GM19025 (cell line): ENCODE data around the gene GPSM3.
A peak's percentile ranks its signal among the peaks of the same experiment; 100 is the strongest.

Experiments
- ATAC-seq: cut with Tn5 transposase; IDR thresholded peaks from one replicate; pipeline ENCODE4 v1.9.1; 2021; ENCODE audit warnings: mild to moderate bottlenecking, low read depth, moderate library complexity; ENCODE audit not compliant: unreplicated experiment

Gene GPSM3

DNA sequence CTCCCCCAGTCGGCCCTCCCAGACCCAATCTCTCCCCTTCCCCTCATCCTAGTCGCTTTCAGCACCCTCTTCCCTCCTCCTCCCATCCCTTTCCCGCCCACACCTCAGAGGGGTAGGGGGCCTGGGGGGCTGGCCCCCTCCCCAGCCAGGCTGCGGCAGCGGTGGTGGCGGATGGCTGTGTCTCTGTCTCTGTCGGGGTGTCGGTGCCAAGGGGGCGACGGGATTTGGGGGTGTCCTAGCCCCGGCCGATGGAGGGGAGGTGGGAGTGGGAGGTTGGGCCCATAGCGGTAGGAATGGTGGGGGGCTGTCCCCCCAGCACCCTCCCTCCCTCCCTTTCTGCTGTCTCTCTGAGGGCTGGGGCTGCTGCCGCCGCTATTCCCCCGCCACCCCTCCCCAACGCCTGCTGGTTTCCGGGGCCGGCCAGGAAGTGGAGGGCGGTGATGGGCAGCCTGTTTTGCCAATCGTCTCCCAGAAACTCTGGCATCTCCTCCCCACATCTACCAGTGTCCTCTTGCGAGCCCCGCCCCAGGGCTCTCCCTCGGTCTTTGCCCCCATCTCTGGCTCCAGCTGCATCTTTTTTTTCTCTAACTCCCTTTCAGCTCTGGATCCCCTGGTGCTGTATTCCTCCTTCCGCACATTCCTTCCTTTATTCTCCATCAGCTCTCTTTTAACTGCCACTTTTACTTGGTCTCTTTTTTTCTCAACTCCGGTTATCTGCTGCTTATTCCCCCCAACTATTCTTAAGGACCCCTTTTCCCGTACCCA, 16.6 kb downstream of the GPSM3 start, which contains the start of gene AGPAT1:
TSS of gene AGPAT1 (minus strand) at position 374 of the 765 bp plus-strand sequence. CDS start 4,588 bp downstream, outside the sequence.
- peak; percentile 44 for ATAC-seq

DNA sequence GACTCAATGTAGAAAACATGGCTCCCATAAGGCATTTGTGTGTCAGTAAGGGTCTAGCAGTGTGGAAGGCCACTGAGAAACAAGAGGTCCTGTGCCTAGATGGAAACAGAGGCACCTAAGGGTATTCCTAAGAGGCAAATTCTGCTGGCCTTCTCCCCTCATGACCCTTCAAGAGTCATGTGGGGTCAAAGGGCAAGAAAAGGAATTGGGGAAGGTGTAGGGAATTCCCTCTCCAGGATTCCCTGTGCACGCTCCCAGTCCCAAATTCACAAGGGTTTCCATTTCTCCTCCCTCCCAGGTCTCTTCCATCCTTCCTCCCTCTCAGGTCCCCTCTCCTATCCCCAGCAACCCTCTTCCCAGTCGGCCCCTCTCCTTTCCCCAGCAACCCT, 17.1 kb downstream of the GPSM3 start:
- ATAC-seq: no peak

DNA sequence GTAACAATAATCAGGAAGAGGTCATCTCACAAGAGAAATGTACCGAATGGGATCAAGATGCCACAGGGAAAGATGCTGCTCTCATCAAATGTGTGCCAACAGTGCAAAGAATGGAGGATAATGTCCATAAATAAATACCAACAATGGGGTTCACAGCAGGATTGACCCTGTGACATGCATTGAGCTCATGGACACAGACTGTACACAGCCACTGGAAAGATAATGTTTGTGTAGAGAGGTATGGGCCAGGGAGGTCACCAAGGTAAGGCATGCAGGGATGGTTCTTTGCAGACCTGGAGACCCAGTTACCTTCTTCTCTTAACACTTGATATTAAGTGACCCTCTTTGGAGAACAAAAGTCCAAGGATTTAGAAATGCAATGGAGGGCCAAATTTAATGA, 18.0 kb downstream of the GPSM3 start:
- ATAC-seq: no peak

- no peak for ATAC-seq
Observed at GRCh38 chr6:32173051-32173727, 19.3 kb downstream of the GPSM3 start.

DNA sequence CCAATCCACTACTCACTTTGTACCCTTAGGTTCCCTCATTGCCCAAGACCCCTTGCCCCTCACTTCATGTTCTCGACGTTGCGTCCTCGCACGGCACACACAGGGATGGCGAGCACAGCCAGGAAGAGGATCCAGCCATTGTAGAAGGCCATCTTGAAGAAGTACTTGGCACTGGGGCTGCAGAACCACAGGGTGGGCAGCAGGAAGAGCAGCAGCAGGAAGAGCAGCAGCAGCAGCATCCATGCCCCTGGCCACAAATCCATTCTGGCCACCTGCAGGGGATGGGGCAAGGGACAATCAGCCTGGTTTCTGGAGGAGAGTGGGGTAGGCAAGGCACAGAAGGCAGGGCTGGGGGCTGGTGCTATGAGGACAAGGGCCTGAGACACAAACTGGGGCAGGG, 21.2 kb downstream of the GPSM3 start:
- no peak for ATAC-seq

DNA sequence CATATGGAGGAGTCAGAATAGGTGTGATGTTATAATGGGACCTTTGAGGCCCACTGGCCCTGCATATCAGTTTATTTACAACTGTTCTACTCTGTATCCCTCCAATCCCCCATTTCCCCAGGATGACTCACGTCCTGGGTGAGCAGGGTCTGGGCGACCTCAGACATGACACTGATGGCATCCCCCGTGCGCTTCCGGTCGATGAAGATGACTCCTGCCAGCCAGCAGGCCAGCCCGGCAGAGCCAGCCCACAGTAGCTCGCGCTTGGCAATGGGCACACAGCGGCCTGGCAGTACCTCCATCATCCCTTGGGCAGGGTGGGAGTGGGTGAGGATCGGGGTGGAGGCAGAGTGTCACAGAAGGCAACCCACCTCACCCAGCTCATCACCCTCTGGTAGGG, 22.1 kb downstream of the GPSM3 start:
- no peak for ATAC-seq

DNA sequence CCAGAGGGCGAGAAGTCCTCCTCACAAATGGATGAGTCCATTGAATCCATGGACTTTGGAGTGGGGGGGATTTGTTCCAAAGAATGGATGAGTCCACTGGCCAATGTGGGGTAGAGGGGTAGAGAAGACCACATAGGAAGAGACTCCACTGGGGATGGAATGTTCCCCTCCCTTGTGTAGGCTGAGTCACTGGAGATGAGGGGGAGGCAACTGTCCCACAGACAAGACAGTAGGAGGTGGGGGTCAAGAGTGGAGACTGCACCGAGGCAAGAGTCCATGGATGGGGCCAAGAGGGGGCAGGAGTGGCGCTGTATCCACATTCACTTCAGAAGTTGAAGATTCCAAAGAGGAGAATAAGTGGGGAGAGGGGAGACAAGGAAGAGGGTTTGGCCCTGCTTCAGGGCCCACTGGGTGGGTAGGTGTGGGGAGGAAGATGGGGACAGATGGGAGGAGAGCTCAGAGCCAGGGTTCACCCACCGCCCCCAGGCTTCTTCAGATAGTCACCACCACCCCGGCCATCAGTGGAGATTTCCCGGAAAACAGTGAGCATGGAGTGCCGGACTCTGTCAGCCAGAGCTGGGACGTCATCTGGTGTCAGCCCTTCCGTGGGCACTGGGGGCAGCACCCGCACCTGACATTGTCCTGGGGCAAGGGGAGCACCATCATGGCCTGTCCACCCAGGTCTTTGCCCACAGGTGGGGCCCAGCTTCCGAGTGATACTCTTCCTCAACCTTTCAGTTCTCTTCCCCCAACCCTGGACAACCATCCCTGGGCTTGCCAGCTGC, 23.4 kb downstream of the GPSM3 start:
- ATAC-seq: no peak

GRCh38 chr6:32168350-32168749, 24.1 kb downstream of the GPSM3 start:
- no peak for ATAC-seq

- ATAC-seq: no peak
Observed at GRCh38 chr6:32167761-32168262, 24.6 kb downstream of the GPSM3 start.

- ATAC-seq: no peak
Observed at GRCh38 chr6:32167154-32167760, 25.2 kb downstream of the GPSM3 start.

DNA sequence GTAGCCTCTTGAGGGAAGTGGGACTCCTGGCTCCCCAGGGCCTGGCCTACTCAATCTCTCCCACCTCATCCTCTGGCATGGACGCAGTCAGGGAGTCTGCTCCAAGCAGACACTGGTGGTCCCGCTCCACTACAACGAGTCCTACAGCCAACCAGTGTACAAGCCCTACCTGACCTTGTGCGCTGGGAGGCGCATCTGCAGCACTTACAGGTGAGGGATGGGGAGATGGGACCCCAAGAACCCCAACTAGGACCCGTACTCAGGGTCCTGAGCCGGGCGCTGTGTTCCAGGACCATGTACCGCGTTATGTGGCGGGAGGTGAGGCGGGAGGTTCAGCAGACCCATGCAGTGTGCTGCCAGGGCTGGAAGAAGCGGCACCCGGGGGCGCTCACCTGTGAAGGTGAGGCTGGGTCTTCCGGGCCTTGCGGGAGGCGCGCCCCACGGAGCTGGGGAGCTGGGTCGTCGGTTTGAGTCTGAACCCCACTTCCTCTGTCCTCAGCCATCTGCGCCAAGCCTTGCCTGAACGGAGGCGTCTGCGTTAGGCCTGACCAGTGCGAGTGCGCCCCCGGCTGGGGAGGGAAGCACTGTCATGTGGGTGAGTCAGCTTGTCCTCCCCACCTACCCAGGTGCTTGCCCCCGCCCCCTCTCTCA, 25.9 kb downstream of the GPSM3 start:
- no peak for ATAC-seq

GRCh38 chr6:32164295-32164694, 28.1 kb downstream of the GPSM3 start, which contains the start of gene EGFL8:
Gene EGFL8, plus strand, starts transcription at chr6:32164595. Its CDS starts 1,571 bp downstream, at chr6:32166166.
- no peak for ATAC-seq

GRCh38 chr6:32163559-32164258, 28.7 kb downstream of the GPSM3 start:
- no peak for ATAC-seq

DNA sequence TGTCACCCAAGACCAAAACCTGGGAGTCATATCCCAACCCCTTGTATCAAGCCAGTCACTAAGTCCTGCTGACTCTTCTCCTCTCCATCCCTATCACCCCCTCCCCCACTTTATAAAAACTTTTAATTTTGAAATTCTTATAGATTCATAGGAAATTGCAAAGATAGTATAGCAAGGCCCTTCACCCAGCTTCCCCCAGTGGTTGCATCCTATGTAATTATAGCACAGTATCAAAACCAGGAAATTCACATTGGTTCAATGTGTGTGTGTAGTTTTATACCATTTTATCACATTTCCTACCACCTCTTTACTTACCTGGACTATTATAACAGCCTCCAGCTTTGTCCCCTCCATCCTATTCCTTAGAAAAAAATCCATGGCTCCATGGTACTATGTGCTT, 34.4 kb downstream of the GPSM3 start:
- no peak for ATAC-seq

DNA sequence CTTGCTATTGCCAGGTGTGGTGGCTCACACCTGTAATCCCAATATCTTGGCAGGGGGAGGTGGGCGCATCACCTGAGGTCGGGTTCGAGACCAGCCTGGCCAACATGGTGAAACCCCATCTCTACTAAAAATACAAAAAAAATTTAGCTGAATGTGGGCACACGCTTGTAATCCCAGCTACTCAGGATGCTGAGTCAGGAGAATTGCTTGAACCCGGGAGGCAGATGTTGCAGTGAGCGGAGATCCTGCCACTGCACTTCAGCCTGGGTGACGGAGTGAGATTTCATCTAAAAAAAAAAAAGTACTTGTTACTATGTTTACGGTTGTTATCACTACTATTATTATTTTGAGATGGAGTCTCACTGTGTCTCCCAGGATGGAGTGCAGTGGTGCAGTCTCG, 35.6 kb downstream of the GPSM3 start:
- no peak for ATAC-seq

DNA sequence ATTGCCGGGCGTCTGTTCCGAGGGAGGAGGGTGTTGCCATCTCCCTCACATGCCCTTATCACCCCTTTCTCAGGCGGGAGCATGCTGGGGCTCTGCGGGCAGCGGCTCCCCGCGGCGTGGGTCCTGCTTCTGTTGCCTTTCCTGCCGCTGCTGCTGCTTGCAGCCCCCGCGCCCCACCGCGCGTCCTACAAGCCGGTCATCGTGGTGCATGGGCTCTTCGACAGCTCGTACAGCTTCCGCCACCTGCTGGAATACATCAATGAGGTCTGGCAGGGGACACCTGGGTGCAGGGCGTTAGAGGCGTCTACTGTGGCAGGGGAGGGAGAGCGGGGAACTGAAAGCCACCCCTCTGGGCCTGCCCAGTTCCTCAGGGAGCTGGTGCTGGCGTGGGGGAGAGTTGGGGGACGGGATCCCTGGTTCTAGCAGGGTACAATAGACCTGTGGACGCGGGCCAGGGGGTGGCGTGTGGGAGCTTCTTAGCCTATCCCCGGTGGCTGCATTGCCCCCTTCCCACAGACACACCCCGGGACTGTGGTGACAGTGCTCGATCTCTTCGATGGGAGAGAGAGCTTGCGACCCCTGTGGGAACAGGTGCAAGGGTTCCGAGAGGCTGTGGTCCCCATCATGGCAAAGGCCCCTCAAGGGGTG, 37.8 kb downstream of the GPSM3 start:
- no peak for ATAC-seq

DNA sequence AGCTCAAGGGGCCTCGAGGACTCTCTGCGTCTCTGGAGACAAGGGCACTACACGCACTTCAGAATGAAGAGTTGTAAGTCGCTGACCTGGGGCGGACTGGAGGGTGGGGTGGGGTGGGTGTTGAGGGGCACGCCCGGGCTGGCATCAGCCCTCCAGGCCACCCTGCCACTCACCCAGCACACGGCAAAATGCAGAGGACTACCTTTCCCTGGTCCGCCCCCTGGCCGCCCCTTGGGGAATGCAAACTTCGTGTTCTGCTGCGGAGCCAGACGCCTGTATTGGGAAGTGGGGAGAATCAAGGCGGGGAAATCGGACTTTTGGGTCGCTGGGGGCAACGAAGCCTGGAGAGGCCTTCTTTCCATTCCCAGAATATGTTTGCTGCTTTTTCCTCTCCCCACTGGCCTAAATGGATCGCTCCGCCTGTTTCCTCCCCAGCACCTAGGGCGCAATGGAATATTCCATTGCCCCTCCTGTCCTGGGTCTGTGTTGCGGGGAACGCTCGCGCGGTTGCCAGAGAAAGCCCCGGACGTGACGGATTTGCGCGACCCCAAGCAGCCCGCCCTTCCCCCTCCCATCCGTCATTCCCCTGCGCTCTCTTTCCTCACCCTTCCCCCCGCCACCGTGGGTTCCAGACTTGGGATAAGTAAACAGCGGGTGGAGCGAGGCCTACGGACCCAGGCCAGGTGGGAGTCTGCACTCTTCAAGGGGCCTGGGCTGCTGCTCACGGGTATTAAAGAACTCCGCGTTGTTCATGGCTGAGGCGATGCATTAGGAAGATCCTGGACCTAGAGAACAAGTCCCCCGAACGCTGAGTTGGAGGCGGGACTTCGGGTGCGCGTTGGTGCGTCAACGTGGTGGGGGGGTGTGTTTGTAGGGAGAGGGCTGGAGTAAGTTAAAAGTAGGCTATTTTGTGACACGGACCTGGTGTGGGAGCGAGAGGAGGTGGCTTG, 38.6 kb downstream of the GPSM3 start, which contains the start of gene PPT2:
TSS of gene PPT2 (plus strand) at position 578 of the 950 bp plus-strand sequence. CDS start 454 bp downstream, outside the sequence.
- no peak for ATAC-seq
